Rectal smooth muscle tissue (tissue), 1 donor: ENCODE results near the gene KCNJ9.
"Not testable (repeated sequence)": the region's sequence is repeated elsewhere in the genome, so short reads cannot be mapped to it uniquely, and the experiment has no call there.

ENCODE experiments used
- H3K27ac ChIP-seq: one replicate; pipeline ENCODE4 v1.7.0; 2013; ENCODE audit warnings: low read depth, low read length, inconsistent platforms
- H3K27me3 ChIP-seq: one replicate; pipeline ENCODE4 v1.7.0; 2013; ENCODE audit warnings: low read length; ENCODE audit not compliant: control insufficient read depth, insufficient read depth
- H3K36me3 ChIP-seq: one replicate; pipeline ENCODE4 v1.7.0; 2013; ENCODE audit warnings: low read length; ENCODE audit not compliant: control insufficient read depth, insufficient read depth
- H3K4me1 ChIP-seq: one replicate; pipeline ENCODE4 v1.7.0; 2013; ENCODE audit warnings: low read length; ENCODE audit not compliant: control insufficient read depth, insufficient read depth
- H3K4me3 ChIP-seq: one replicate; pipeline ENCODE4 v1.7.0; 2013; ENCODE audit warnings: low read length
- H3K9ac ChIP-seq: one replicate; pipeline ENCODE4 v1.7.0; 2013; ENCODE audit warnings: low read length

KCNJ9 gene

GRCh38 chr1:160081261-160081936 lies at the start of gene KCNJ9:
TSS of gene KCNJ9 (plus strand) at chr1:160081538. CDS start at chr1:160084031, 2,493 bp downstream.
- H3K4me3 ChIP-seq, result no peak within 1 kb of the TSS
- H3K4me1 ChIP-seq, result no peaks in the 10 kb centered on the region
- no peaks in the 10 kb centered on the region for H3K36me3 ChIP-seq
- H3K9ac ChIP-seq, result no peak within 1 kb of the TSS
- peaks cover 5% of the 10 kb centered on the region for H3K27me3 ChIP-seq
- no peak within 1 kb of the TSS for H3K27ac ChIP-seq

- Histone ChIP-seq H3K36me3 (no peaks in the 10 kb centered on the region), H3K9ac (peak overlapping the region; percentile 49), H3K27ac (peak overlapping the region; percentile 64), H3K4me3 (peak overlapping the region; percentile 85), H3K4me1 (peaks cover 10% of the 10 kb centered on the region), H3K27me3 (no peaks in the 10 kb centered on the region)
Measured at GRCh38 chr1:160032165-160032820, 49.0 kb upstream of the KCNJ9 start.

- no peaks in the 10 kb centered on the region for H3K36me3 ChIP-seq
- H3K4me1 ChIP-seq, result no peaks in the 10 kb centered on the region
- H3K9ac ChIP-seq, result no peak overlapping the region
- no peaks in the 10 kb centered on the region for H3K27me3 ChIP-seq
- H3K27ac ChIP-seq, result no peak overlapping the region
- no peak overlapping the region for H3K4me3 ChIP-seq
Measured at GRCh38 chr1:160040476-160040875, 40.9 kb upstream of the KCNJ9 start.

GRCh38 chr1:160043543-160043942 lies 37.8 kb upstream of the KCNJ9 start:
- peaks cover 7% of the 10 kb centered on the region for H3K4me1 ChIP-seq
- H3K27me3 ChIP-seq, result no peaks in the 10 kb centered on the region
- H3K36me3 ChIP-seq, result no peaks in the 10 kb centered on the region
- H3K9ac ChIP-seq, result no peak overlapping the region
- H3K4me3 ChIP-seq, result no peak overlapping the region
- no peak overlapping the region for H3K27ac ChIP-seq

GRCh38 chr1:160045653-160046052 lies 35.7 kb upstream of the KCNJ9 start:
- Histone ChIP-seq H3K9ac (no peak overlapping the region), H3K4me3 (no peak overlapping the region), H3K27me3 (no peaks in the 10 kb centered on the region), H3K36me3 (no peaks in the 10 kb centered on the region), H3K27ac (no peak overlapping the region), H3K4me1 (peaks cover 7% of the 10 kb centered on the region)

GRCh38 chr1:160046494-160047110 lies 34.7 kb upstream of the KCNJ9 start:
- H3K36me3 ChIP-seq, result no peaks in the 10 kb centered on the region
- H3K4me1 ChIP-seq, result peaks cover 7% of the 10 kb centered on the region
- no peak overlapping the region for H3K27ac ChIP-seq
- no peak overlapping the region for H3K9ac ChIP-seq
- no peaks in the 10 kb centered on the region for H3K27me3 ChIP-seq
- H3K4me3 ChIP-seq, result no peak overlapping the region

GRCh38 chr1:160047111-160047991 lies 34.0 kb upstream of the KCNJ9 start:
- Histone ChIP-seq H3K27ac (no peak overlapping the region), H3K4me3 (no peak overlapping the region), H3K36me3 (no peaks in the 10 kb centered on the region), H3K9ac (no peak overlapping the region), H3K4me1 (peaks cover 7% of the 10 kb centered on the region), H3K27me3 (no peaks in the 10 kb centered on the region)

GRCh38 chr1:160048335-160048734 lies 33.0 kb upstream of the KCNJ9 start:
- Histone ChIP-seq H3K27me3 (no peaks in the 10 kb centered on the region), H3K27ac (no peak overlapping the region), H3K4me3 (no peak overlapping the region), H3K36me3 (no peaks in the 10 kb centered on the region), H3K4me1 (peaks cover 7% of the 10 kb centered on the region), H3K9ac (no peak overlapping the region)

- peaks cover 7% of the 10 kb centered on the region for H3K4me1 ChIP-seq
- no peaks in the 10 kb centered on the region for H3K36me3 ChIP-seq
- H3K4me3 ChIP-seq, result no peak overlapping the region
- H3K27ac ChIP-seq, result no peak overlapping the region
- H3K27me3 ChIP-seq, result no peaks in the 10 kb centered on the region
- H3K9ac ChIP-seq, result no peak overlapping the region
Measured at GRCh38 chr1:160049101-160049500, 32.2 kb upstream of the KCNJ9 start.

- H3K27ac ChIP-seq, H3K9ac ChIP-seq, H3K27me3 ChIP-seq, H3K4me1 ChIP-seq, H3K4me3 ChIP-seq, H3K36me3 ChIP-seq: not testable (repeated sequence)
Measured at GRCh38 chr1:160050182-160050581, 31.2 kb upstream of the KCNJ9 start.

GRCh38 chr1:160050619-160051018 lies 30.7 kb upstream of the KCNJ9 start:
- Histone ChIP-seq H3K4me3 (no peak overlapping the region), H3K9ac (no peak overlapping the region), H3K36me3 (no peaks in the 10 kb centered on the region), H3K27ac (no peak overlapping the region), H3K4me1 (peaks cover 7% of the 10 kb centered on the region), H3K27me3 (no peaks in the 10 kb centered on the region)

- H3K27ac ChIP-seq, result no peak overlapping the region
- H3K36me3 ChIP-seq, result no peaks in the 10 kb centered on the region
- H3K9ac ChIP-seq, result no peak overlapping the region
- H3K4me3 ChIP-seq, result no peak overlapping the region
- no peaks in the 10 kb centered on the region for H3K27me3 ChIP-seq
- no peaks in the 10 kb centered on the region for H3K4me1 ChIP-seq
Measured at GRCh38 chr1:160052936-160053335, 28.4 kb upstream of the KCNJ9 start.
